ENCODE measurements around the gene DMD.

Gene DMD

GRCh38 chrX:31178769-31179125, 2032.6 kb downstream of the DMD start:
- TF ChIP-seq Cebpa-rat (IDR thresholded peaks at IDR 0.05), result no peak
- Histone ChIP-seq H3K4me3 (no peak overlapping the region), H3K4me2 (no peak overlapping the region), H3K9ac (no peak overlapping the region), H4K20me1 (peaks cover 25% of the 10 kb centered on the region; the same call in 1 of the 2 replicates), H3K4me1 (no peaks in the 10 kb centered on the region), H3K36me3 (peaks cover 26% of the 10 kb centered on the region), H3K27ac (no peak overlapping the region), H3K9me3 (no peaks in the 10 kb centered on the region), H3K27me3 (peaks cover 100% of the 10 kb centered on the region)

- peaks cover 100% of the 10 kb centered on the region for H3K27me3 ChIP-seq
- no peak for TF ChIP-seq Cebpa-rat (IDR thresholded peaks at IDR 0.05)
- no peak overlapping the region for H3K9ac ChIP-seq
- H4K20me1 ChIP-seq, result peaks cover 25% of the 10 kb centered on the region; the same call in 1 of the 2 replicates
- no peak overlapping the region for H3K4me2 ChIP-seq
- no peak overlapping the region for H3K4me3 ChIP-seq
- H3K4me1 ChIP-seq, result no peaks in the 10 kb centered on the region
- peaks cover 26% of the 10 kb centered on the region for H3K36me3 ChIP-seq
- H3K9me3 ChIP-seq, result no peaks in the 10 kb centered on the region
- H3K27ac ChIP-seq, result no peak overlapping the region
These were observed 2033.1 kb downstream of the DMD start for GRCh38 chrX:31178064-31178768.

GRCh38 chrX:31170792-31171191, 2040.6 kb downstream of the DMD start:
- Histone ChIP-seq H4K20me1 (peaks cover 6% of the 10 kb centered on the region; the same call in 1 of the 2 replicates), H3K27ac (no peak overlapping the region), H3K4me1 (no peaks in the 10 kb centered on the region), H3K9ac (no peak overlapping the region), H3K9me3 (no peaks in the 10 kb centered on the region; the same call in 1 of the 2 replicates), H3K27me3 (peaks cover 99% of the 10 kb centered on the region), H3K36me3 (peaks cover 24% of the 10 kb centered on the region), H3K4me3 (no peak overlapping the region), H3K4me2 (no peak overlapping the region)
- no peak for TF ChIP-seq Cebpa-rat (IDR thresholded peaks at IDR 0.05)

DNA sequence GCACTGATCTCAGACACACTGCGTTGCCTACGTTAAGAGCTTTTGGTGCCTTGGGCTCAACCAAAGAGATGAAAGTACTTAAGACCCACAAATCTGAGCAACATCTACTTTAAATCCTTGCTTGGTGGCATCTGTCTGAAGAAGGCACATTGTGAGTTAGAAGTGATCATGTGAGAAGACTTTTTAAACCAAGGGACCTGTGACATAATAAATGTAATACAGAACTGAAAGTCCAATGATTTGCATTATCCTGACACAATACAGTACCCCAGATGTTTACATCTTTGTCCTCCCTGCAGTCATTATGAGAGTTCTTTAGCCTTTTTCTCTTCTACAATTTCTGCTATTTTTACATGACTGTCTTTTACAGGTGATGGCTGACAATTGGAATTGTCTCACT, 2042.8 kb downstream of the DMD start:
- no peak overlapping the region for H3K9ac ChIP-seq
- no peak for TF ChIP-seq Cebpa-rat (IDR thresholded peaks at IDR 0.05)
- no peaks in the 10 kb centered on the region for H4K20me1 ChIP-seq
- H3K36me3 ChIP-seq, result peaks cover 36% of the 10 kb centered on the region
- H3K4me1 ChIP-seq, result no peaks in the 10 kb centered on the region
- peaks cover 99% of the 10 kb centered on the region for H3K27me3 ChIP-seq
- peaks cover 2% of the 10 kb centered on the region; the same call in 1 of the 2 replicates for H3K9me3 ChIP-seq
- H3K4me2 ChIP-seq, result no peak overlapping the region
- H3K4me3 ChIP-seq, result no peak overlapping the region
- H3K27ac ChIP-seq, result no peak overlapping the region

DNA sequence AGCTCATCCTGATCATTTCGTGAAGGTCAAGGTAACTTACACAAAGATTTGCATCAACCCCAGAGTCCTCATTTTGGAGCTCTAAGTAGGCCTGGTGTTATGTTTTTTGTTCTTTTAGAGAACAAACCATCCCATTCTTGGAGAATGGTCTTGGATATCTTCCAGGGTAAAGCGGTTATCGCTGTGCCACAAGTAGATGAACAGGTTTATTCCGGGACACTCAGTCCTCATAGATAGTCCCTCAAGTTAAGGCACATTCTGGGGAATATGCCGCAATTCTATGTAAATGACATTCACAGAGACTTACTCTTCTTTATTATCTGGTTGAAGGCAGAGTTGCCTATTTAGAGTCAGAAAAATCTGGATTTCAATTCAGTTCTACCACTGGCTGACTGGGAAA, 2044.5 kb downstream of the DMD start:
- TF ChIP-seq Cebpa-rat (IDR thresholded peaks at IDR 0.05), result no peak
- Histone ChIP-seq H3K9me3 (peaks cover 4% of the 10 kb centered on the region; the same call in 1 of the 2 replicates), H3K4me2 (no peak overlapping the region), H3K4me3 (no peak overlapping the region), H3K27ac (no peak overlapping the region), H3K36me3 (peaks cover 39% of the 10 kb centered on the region), H3K4me1 (no peaks in the 10 kb centered on the region), H3K9ac (no peak overlapping the region), H3K27me3 (peaks cover 99% of the 10 kb centered on the region), H4K20me1 (no peaks in the 10 kb centered on the region)

- peaks cover 99% of the 10 kb centered on the region for H3K27me3 ChIP-seq
- H3K36me3 ChIP-seq, result peaks cover 39% of the 10 kb centered on the region
- H3K4me1 ChIP-seq, result no peaks in the 10 kb centered on the region
- no peak overlapping the region for H3K4me2 ChIP-seq
- no peak overlapping the region for H3K27ac ChIP-seq
- no peak overlapping the region for H3K4me3 ChIP-seq
- TF ChIP-seq Cebpa-rat (IDR thresholded peaks at IDR 0.05), result no peak
- peaks cover 4% of the 10 kb centered on the region; the same call in 1 of the 2 replicates for H3K9me3 ChIP-seq
- no peak overlapping the region for H3K9ac ChIP-seq
- H4K20me1 ChIP-seq, result no peaks in the 10 kb centered on the region
These were observed 2044.9 kb downstream of the DMD start for GRCh38 chrX:31166416-31166815.

DNA sequence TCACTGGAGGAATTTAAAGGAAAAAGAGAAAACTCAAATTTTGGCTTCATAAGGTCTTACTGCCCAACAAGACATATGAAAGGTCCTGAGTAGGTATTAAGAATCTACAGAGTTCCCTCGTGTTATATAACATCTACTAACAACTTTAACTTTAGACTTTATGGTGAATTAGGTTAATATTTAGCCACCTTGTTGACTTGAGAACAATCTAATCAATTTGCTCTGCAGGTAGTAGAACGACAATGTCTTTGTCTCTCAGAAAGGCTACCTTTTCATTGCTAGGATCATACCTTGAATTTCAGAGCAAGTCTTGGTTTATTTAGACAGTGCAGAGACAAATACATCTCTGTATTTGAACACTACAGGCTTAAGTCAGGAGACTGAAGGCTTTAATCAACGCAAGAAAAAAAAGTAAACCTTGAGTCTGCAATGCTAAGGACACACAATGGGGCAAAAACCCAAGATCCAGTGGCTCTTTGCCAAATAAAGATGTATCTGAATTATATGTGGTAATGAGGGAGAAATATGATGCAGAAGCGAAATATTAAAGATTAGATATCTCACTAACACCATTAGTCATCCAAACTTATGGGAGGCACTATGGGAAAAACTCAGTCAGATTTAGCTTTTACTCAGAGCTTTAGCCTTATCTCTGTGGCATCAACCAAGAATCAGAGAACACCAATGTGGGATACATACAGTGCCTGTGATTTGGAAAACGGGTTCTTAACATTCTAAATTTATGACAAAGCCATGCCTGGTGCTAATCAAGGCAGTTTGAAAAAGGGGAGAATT, 2045.9 kb downstream of the DMD start:
- Histone ChIP-seq H3K4me1 (no peaks in the 10 kb centered on the region), H3K27me3 (peaks cover 99% of the 10 kb centered on the region), H3K9ac (no peak overlapping the region), H3K9me3 (peaks cover 4% of the 10 kb centered on the region; the same call in 1 of the 2 replicates), H3K4me3 (no peak overlapping the region), H4K20me1 (no peaks in the 10 kb centered on the region), H3K27ac (no peak overlapping the region), H3K36me3 (peaks cover 39% of the 10 kb centered on the region), H3K4me2 (no peak overlapping the region)
- no peak for TF ChIP-seq Cebpa-rat (IDR thresholded peaks at IDR 0.05)

GRCh38 chrX:31154946-31155345, 2056.4 kb downstream of the DMD start:
- Histone ChIP-seq H3K9ac (no peak overlapping the region), H3K4me3 (no peak overlapping the region), H3K4me2 (no peak overlapping the region), H3K27ac (no peak overlapping the region), H3K27me3 (peaks cover 93% of the 10 kb centered on the region), H4K20me1 (no peaks in the 10 kb centered on the region; the same call in 1 of the 2 replicates), H3K36me3 (no peaks in the 10 kb centered on the region), H3K9me3 (no peaks in the 10 kb centered on the region), H3K4me1 (no peaks in the 10 kb centered on the region)
- no peak for TF ChIP-seq Cebpa-rat (IDR thresholded peaks at IDR 0.05)

DNA sequence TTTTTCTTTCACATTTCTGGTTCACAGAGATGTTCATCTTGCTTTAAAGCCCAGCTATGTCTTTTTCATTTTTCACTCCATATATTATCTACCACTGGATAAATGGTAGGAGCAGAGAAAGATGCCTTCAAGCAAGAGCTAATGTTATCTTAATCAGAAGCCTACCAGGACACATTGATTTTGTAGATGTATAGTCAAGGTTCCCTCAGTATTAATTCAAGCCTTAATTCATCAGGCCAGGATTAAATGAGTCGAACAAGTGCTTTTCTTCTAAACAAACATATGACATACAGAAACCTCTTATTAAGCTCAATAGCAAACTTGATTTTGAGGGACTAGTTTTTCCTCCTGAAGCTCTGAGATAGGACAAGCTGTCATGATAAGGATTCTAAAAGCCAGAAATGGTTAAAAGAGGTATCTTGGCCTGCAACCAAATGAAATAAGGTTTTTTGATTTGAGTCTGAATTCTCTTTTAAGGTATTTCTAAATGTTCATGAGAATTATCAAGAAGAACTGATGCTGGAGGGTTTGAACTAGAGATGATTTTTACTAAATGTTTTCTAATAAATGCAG, 2057.8 kb downstream of the DMD start:
- Histone ChIP-seq H3K9ac (no peak overlapping the region), H3K27me3 (peaks cover 93% of the 10 kb centered on the region), H3K4me3 (no peak overlapping the region), H3K27ac (no peak overlapping the region), H3K9me3 (no peaks in the 10 kb centered on the region), H4K20me1 (no peaks in the 10 kb centered on the region; the same call in 1 of the 2 replicates), H3K4me2 (no peak overlapping the region), H3K4me1 (no peaks in the 10 kb centered on the region), H3K36me3 (no peaks in the 10 kb centered on the region)
- no peak for TF ChIP-seq Cebpa-rat (IDR thresholded peaks at IDR 0.05)

- no peak for TF ChIP-seq Cebpa-rat (IDR thresholded peaks at IDR 0.05)
- no peak overlapping the region for H3K4me2 ChIP-seq
- peaks cover 41% of the 10 kb centered on the region for H3K36me3 ChIP-seq
These were observed 2064.2 kb downstream of the DMD start for GRCh38 chrX:31147175-31147574.

More at GRCh38 chrX:31147175-31147574, 2064.2 kb downstream of the DMD start:
- Histone ChIP-seq H3K27ac (no peak overlapping the region), H4K20me1 (no peaks in the 10 kb centered on the region; the same call in 1 of the 2 replicates), H3K4me1 (no peaks in the 10 kb centered on the region), H3K9me3 (no peaks in the 10 kb centered on the region), H3K4me3 (no peak overlapping the region), H3K27me3 (peaks cover 95% of the 10 kb centered on the region), H3K9ac (no peak overlapping the region)
